Ovary (tissue), 3 donors: Measurements from ENCODE around the gene FAM25C.
"Not testable (repeated sequence)": the region's sequence is repeated elsewhere in the genome, so short reads cannot be mapped to it uniquely, and the experiment has no call there.

ENCODE experiments used
- EP300 ChIP-seq: sonication (generic); formaldehyde crosslinking; IDR thresholded peaks from one replicate; pipeline ENCODE4 v1.6.1; 2017; ENCODE audit warnings: antibody characterized with exemption
- POLR2A ChIP-seq: fragments of 450-650 bp; IDR thresholded peaks from one replicate; pipeline ENCODE4 v1.6.1; 2017; ENCODE audit warnings: antibody characterized with exemption, mild to moderate bottlenecking, moderate library complexity
- TF ChIP-seq, protein P1 (sequence below), 3 donors: fragments of 450-650 bp in 2 of 3; fragments of 200-600 bp in 1 of 3; IDR thresholded peaks; one replicate each; pipeline versions ENCODE4 v1.5.1 to v1.8.0; 2016 to 2022; ENCODE audit warnings: antibody characterized with exemption in 3 of 3, mild to moderate bottlenecking in 1 of 3
- donor health status: DM: no; HTN: no; CAD: no.

DNA sequence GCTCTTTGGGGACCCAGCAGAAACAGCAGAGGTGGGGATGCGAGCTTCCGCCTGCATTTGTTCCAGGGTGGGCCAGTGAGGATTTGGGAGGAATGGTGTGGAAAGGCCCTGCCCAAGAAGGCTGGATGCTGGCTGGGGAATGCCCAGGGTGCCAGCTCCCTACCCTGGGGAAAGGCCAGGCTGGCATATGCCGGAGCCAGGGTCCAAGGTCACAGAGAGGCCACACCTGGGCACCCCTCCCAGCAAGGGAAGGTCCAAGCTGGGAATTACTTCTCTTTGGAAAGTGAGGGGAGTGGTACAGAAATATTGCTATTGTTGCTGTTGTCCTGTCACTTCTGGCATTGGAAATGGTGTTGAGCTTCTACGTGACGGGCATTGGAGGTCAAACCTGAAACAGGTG, 28.0 kb downstream of the FAM25C start:
- TF ChIP-seq, protein P1, sequence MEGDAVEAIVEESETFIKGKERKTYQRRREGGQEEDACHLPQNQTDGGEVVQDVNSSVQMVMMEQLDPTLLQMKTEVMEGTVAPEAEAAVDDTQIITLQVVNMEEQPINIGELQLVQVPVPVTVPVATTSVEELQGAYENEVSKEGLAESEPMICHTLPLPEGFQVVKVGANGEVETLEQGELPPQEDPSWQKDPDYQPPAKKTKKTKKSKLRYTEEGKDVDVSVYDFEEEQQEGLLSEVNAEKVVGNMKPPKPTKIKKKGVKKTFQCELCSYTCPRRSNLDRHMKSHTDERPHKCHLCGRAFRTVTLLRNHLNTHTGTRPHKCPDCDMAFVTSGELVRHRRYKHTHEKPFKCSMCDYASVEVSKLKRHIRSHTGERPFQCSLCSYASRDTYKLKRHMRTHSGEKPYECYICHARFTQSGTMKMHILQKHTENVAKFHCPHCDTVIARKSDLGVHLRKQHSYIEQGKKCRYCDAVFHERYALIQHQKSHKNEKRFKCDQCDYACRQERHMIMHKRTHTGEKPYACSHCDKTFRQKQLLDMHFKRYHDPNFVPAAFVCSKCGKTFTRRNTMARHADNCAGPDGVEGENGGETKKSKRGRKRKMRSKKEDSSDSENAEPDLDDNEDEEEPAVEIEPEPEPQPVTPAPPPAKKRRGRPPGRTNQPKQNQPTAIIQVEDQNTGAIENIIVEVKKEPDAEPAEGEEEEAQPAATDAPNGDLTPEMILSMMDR (IDR thresholded peaks at IDR 0.05) = not testable (repeated sequence)
- TF ChIP-seq EP300, POLR2A: not testable (repeated sequence)
